Gastrocnemius medialis (tissue), 4 donors: ENCODE data around the gene MTX3.

Experiments
- POLR2A ChIP-seq, 2 donors: fragments of 450-650 bp; IDR thresholded peaks; one replicate each; pipeline ENCODE4 v1.6.1; 2017; ENCODE audit warnings: antibody characterized with exemption in 2 of 2, mild to moderate bottlenecking in 2 of 2, moderate library complexity in 2 of 2
- TF ChIP-seq, protein P1 (sequence below), 5 experiments: fragments of 450-650 bp in 3 of 5; fragments of 200-600 bp in 2 of 5; sonication (generic) in 2 of 5; IDR thresholded peaks in 4 of 5; conservative IDR thresholded peaks in 1 of 5; 1 replicate in 4 of 5; 2 replicates in 1 of 5; pipeline ENCODE4 v1.5.1; 2016 to 2019; ENCODE audit warnings: antibody characterized with exemption in 5 of 5, mild to moderate bottlenecking in 3 of 5, moderate library complexity in 3 of 5

DNA sequence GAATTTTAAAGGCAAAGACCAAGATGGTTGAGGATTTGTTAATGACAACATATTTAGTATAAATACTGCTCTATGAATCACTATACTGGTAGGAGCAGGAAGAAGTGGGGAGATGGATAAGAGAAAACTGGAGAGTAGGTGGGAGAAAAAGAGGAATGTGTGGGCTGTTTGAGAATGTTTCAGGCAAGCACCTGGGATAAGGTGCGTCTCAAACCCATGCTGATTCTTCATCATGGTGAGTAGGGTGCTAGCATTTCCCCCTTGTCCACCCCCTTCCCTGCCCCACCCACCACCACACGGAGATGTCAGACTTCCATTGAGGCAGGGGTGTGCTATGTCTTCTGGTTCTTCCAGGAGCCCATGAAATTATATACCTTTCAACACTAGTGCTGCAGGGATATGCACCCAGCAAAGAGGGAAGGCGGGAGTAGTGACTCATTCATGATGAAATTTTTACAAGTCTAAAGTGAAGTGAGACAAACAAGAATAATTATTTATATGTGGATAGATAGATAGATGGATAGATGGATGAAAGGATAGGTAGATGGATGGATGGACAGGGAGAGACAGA is 54.3 kb downstream of the MTX3 start:
- TF ChIP-seq, protein P1, sequence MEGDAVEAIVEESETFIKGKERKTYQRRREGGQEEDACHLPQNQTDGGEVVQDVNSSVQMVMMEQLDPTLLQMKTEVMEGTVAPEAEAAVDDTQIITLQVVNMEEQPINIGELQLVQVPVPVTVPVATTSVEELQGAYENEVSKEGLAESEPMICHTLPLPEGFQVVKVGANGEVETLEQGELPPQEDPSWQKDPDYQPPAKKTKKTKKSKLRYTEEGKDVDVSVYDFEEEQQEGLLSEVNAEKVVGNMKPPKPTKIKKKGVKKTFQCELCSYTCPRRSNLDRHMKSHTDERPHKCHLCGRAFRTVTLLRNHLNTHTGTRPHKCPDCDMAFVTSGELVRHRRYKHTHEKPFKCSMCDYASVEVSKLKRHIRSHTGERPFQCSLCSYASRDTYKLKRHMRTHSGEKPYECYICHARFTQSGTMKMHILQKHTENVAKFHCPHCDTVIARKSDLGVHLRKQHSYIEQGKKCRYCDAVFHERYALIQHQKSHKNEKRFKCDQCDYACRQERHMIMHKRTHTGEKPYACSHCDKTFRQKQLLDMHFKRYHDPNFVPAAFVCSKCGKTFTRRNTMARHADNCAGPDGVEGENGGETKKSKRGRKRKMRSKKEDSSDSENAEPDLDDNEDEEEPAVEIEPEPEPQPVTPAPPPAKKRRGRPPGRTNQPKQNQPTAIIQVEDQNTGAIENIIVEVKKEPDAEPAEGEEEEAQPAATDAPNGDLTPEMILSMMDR (IDR thresholded peaks at IDR 0.05 in 4 of 5, conservative IDR thresholded peaks at IDR 0.05 in 1 of 5): no peak
- TF ChIP-seq POLR2A (IDR thresholded peaks at IDR 0.05): no peak
